ENCODE measurements around the gene CD109. TPM values are rescaled to one million over a fixed set of nuclear protein-coding genes. Genes with fewer than 3 reads are reported as not detected.

The CD109 gene
- 10 to 100 TPM; 10.4 to 21.5 TPM for total RNA-seq

DNA sequence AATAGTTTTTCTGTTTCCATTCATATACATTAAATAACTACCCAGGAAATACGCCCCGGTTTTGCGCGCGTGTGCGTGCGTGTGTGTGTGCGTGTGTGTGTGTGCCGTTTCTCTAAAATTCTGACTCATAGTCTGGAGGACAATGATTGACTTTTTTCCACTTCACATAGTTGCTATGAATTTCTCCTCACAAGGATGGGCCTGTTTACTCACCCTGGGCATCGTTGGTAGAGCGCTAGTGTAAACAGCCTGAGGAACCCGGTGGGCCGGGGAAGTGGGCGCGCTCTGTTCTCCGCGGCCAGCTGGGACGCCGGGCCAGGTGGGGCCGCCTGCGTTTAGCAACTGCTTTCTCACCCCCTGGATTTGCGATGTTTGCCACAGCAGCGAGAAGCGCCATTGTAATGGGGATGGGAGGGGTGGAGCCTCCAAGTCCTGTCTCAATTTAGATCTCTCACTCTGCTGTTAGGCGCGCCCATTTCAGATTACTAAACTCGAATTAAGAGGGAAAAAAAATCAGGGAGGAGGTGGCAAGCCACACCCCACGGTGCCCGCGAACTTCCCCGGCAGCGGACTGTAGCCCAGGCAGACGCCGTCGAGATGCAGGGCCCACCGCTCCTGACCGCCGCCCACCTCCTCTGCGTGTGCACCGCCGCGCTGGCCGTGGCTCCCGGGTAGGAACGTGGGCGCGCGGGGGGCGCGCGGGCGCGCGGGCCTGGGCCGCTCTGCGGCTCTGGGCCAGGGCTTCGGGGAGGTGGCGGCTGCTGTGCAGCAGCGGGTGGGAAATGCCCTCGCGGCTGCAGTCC lies at the start of gene CD109:
TSS of gene CD109 (plus strand) at position 585 of the 803 bp plus-strand sequence. CDS start at position 598, 13 bp downstream.
- Mint-ChIP-seq H3K9me3 (no peaks in the 10 kb centered on the region), H3K4me3 (peak within 1 kb of the TSS; percentile 76), H3K4me1 (peaks cover 22% of the 10 kb centered on the region), H3K36me3 (ENCODE audit: low read depth) (peaks cover 40% of the 10 kb centered on the region), H3K27ac (peak within 1 kb of the TSS; percentile 98), H3K27me3 (peaks cover 23% of the 10 kb centered on the region)
- peak; percentile 87 for ATAC-seq (replicated peaks)

- Mint-ChIP-seq H3K4me3 (no peak overlapping the region), H3K27ac (no peak overlapping the region), H3K27me3 (no peaks in the 10 kb centered on the region), H3K4me1 (peaks cover 5% of the 10 kb centered on the region), H3K36me3 (ENCODE audit: low read depth) (peaks cover 15% of the 10 kb centered on the region), H3K9me3 (no peaks in the 10 kb centered on the region)
- ATAC-seq (replicated peaks), result no peak
Observed at GRCh38 chr6:73648166-73648565, 47.8 kb upstream of the CD109 start.

- Mint-ChIP-seq H3K36me3 (ENCODE audit: low read depth) (peaks cover 15% of the 10 kb centered on the region), H3K4me1 (peaks cover 8% of the 10 kb centered on the region), H3K4me3 (no peak overlapping the region), H3K27me3 (no peaks in the 10 kb centered on the region), H3K9me3 (no peaks in the 10 kb centered on the region), H3K27ac (peak overlapping the region; percentile 4)
- ATAC-seq (replicated peaks), result no peak
Observed at GRCh38 chr6:73649783-73650182, 46.2 kb upstream of the CD109 start.

GRCh38 chr6:73652637-73653570 lies 43.1 kb upstream of the CD109 start:
- peak overlapping the region; percentile 83 for H3K4me3 Mint-ChIP-seq
- H3K27me3 Mint-ChIP-seq, result no peaks in the 10 kb centered on the region
- no peaks in the 10 kb centered on the region for H3K9me3 Mint-ChIP-seq
- H3K36me3 Mint-ChIP-seq (ENCODE audit: low read depth), result peaks cover 15% of the 10 kb centered on the region
- peak; percentile 67 for ATAC-seq (replicated peaks)
- H3K4me1 Mint-ChIP-seq, result peaks cover 6% of the 10 kb centered on the region
- peak overlapping the region; percentile 79 for H3K27ac Mint-ChIP-seq

GRCh38 chr6:73653571-73654424 lies 42.2 kb upstream of the CD109 start, which contains the start of gene SLC17A5:
Gene SLC17A5, minus strand, starts transcription at chr6:73653992. Its CDS starts 106 bp downstream, at chr6:73653886.
- peaks cover 6% of the 10 kb centered on the region for H3K4me1 Mint-ChIP-seq
- peaks cover 9% of the 10 kb centered on the region for H3K36me3 Mint-ChIP-seq (ENCODE audit: low read depth)
- H3K27ac Mint-ChIP-seq, result peak within 1 kb of the TSS; percentile 94
- no peaks in the 10 kb centered on the region for H3K27me3 Mint-ChIP-seq
- peak within 1 kb of the TSS; percentile 83 for H3K4me3 Mint-ChIP-seq
- no peaks in the 10 kb centered on the region for H3K9me3 Mint-ChIP-seq
- peak; percentile 94 for ATAC-seq (replicated peaks)

- H3K4me3 Mint-ChIP-seq, result peak overlapping the region; percentile 83
- no peaks in the 10 kb centered on the region for H3K36me3 Mint-ChIP-seq (ENCODE audit: low read depth)
- H3K9me3 Mint-ChIP-seq, result no peaks in the 10 kb centered on the region
- H3K27ac Mint-ChIP-seq, result no peak overlapping the region
- H3K27me3 Mint-ChIP-seq, result no peaks in the 10 kb centered on the region
- ATAC-seq (replicated peaks), result no peak
- H3K4me1 Mint-ChIP-seq, result peaks cover 6% of the 10 kb centered on the region
Observed at GRCh38 chr6:73655341-73655917, 40.6 kb upstream of the CD109 start.

DNA sequence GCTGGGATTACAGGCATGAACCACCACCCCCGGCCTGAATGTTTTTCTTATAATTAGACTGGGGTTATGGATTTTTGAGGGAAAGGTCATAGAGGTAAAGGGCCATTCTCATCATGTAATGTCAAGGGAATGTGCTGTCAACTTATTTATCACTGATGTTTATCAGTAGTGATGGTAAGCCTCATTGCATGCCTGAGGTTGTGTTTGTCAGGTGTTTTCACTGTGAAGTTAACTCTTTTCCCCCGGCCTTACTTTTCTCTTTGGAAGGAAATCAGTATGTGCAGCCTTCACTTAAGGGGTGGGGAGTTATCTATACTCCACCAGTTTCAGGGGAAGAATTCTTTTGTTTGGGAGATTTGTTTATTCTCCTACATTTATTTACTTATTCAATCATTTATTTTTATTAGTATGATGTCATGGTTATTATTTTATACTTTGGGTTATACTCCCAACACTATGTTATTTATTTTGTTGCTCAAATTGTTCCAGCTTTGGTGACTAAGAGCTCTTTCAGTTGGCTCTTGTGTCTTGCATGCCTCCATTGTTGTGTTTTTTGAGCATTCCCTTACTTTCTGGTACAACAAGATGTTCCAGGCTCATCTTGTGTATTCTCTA lies 39.4 kb upstream of the CD109 start:
- no peak overlapping the region for H3K27ac Mint-ChIP-seq
- H3K27me3 Mint-ChIP-seq, result no peaks in the 10 kb centered on the region
- no peak overlapping the region for H3K4me3 Mint-ChIP-seq
- no peak for ATAC-seq (replicated peaks)
- H3K36me3 Mint-ChIP-seq (ENCODE audit: low read depth), result no peaks in the 10 kb centered on the region
- no peaks in the 10 kb centered on the region for H3K9me3 Mint-ChIP-seq
- H3K4me1 Mint-ChIP-seq, result peaks cover 6% of the 10 kb centered on the region

DNA sequence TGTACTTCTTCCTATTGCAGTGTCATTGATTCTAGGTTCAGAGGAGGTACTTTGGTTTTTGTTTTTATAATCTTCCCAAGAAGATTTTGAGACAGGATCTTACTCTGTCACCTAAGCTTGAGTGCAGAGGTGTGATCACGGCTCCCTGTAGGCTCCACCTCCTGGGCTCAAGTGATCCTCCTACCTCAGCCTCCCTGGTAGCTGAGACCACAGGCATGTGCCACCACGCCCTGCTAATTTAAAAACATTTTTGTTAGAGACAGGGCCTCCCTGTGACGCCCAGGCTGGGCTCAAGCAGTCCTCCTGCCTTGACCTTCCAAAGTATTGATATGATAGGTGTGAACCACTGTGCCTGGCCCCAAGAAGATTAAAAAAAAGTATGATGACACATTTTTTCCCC lies 38.8 kb upstream of the CD109 start:
- Mint-ChIP-seq H3K36me3 (ENCODE audit: low read depth) (no peaks in the 10 kb centered on the region), H3K4me1 (peaks cover 6% of the 10 kb centered on the region), H3K9me3 (no peaks in the 10 kb centered on the region), H3K27ac (no peak overlapping the region), H3K4me3 (no peak overlapping the region), H3K27me3 (no peaks in the 10 kb centered on the region)
- ATAC-seq (replicated peaks), result no peak

GRCh38 chr6:73664701-73665100 lies 31.3 kb upstream of the CD109 start:
- no peaks in the 10 kb centered on the region for H3K9me3 Mint-ChIP-seq
- no peak overlapping the region for H3K27ac Mint-ChIP-seq
- no peak overlapping the region for H3K4me3 Mint-ChIP-seq
- H3K27me3 Mint-ChIP-seq, result peaks cover 16% of the 10 kb centered on the region
- no peaks in the 10 kb centered on the region for H3K36me3 Mint-ChIP-seq (ENCODE audit: low read depth)
- ATAC-seq (replicated peaks), result no peak
- peaks cover 4% of the 10 kb centered on the region for H3K4me1 Mint-ChIP-seq

GRCh38 chr6:73665686-73666319 lies 30.2 kb upstream of the CD109 start:
- Mint-ChIP-seq H3K9me3 (no peaks in the 10 kb centered on the region), H3K4me3 (no peak overlapping the region), H3K27ac (no peak overlapping the region), H3K27me3 (peaks cover 27% of the 10 kb centered on the region), H3K4me1 (peaks cover 4% of the 10 kb centered on the region), H3K36me3 (ENCODE audit: low read depth) (no peaks in the 10 kb centered on the region)
- peak; percentile 76 for ATAC-seq (replicated peaks)

DNA sequence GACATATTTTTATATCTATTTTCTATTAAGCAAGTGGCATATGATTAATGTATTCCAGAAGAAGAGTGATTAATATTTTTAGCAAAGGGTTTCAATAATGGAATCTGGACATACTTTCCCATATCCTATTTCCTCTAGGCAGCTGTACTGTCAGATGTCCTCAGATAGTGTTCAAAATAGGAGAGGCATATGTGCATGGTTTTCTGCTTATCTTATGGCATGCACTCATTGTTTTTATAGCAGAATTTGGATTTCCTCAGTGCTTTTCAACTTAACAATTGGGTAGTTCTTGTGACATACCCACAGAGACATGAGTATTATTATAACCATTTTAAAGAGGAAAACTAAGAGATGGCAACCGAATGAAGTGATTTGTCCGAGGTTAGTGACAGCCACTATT lies 29.6 kb upstream of the CD109 start:
- ATAC-seq (replicated peaks), result no peak
- Mint-ChIP-seq H3K27me3 (peaks cover 29% of the 10 kb centered on the region), H3K9me3 (no peaks in the 10 kb centered on the region), H3K4me1 (peaks cover 4% of the 10 kb centered on the region), H3K36me3 (ENCODE audit: low read depth) (no peaks in the 10 kb centered on the region), H3K27ac (no peak overlapping the region), H3K4me3 (no peak overlapping the region)

- no peak overlapping the region for H3K27ac Mint-ChIP-seq
- ATAC-seq (replicated peaks), result peak; percentile 29
Observed at GRCh38 chr6:73667798-73668197, 28.2 kb upstream of the CD109 start.

DNA sequence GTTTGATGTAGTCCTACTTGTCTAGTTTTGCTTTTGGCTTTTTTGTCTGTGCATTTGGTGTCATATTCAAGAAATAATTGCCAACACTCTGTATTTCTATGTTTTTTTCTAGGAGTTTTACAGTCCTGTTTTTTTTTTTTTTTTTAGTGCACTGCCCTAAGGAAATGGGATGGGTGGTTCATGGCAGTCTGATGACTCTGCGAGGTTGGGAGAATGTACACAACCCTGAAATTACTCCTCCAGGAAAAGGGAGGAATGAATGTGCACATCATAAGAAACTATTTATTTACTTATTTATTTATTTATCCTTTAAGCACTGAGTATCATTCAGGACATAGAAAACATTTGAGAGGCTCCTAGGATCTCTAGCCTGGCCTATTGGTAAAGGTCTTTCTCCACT lies 27.0 kb upstream of the CD109 start:
- Mint-ChIP-seq H3K4me1 (peaks cover 4% of the 10 kb centered on the region), H3K4me3 (no peak overlapping the region), H3K27ac (no peak overlapping the region), H3K9me3 (no peaks in the 10 kb centered on the region), H3K27me3 (peaks cover 32% of the 10 kb centered on the region), H3K36me3 (ENCODE audit: low read depth) (no peaks in the 10 kb centered on the region)
- no peak for ATAC-seq (replicated peaks)

More at GRCh38 chr6:73667798-73668197, 28.2 kb upstream of the CD109 start:
- Mint-ChIP-seq H3K27me3 (peaks cover 32% of the 10 kb centered on the region), H3K36me3 (ENCODE audit: low read depth) (no peaks in the 10 kb centered on the region), H3K4me1 (peaks cover 4% of the 10 kb centered on the region), H3K4me3 (no peak overlapping the region), H3K9me3 (no peaks in the 10 kb centered on the region)

All from activated T-helper 17 cell treated with anti-CD3 and anti-CD28 coated beads, Interleukin-2, amount 50 U/mL, for 72 hours (primary cell).